SIG-M5 treated with dmso at 0.1 percent for 504 hours (cell line): ENCODE results near the gene SIL1.
"Not testable (repeated sequence)": the region's sequence is repeated elsewhere in the genome, so short reads cannot be mapped to it uniquely, and the experiment has no call there.

Source experiments
- DNase-seq: peaks from one replicate; lab custom pipeline; 2025; ENCODE audit not compliant: unreplicated experiment; lab: John Stamatoyannopoulos, UW

The SIL1 gene

GRCh38 chr5:138930371-138931097, 267.6 kb downstream of the SIL1 start:
- no peak for DNase-seq

DNA sequence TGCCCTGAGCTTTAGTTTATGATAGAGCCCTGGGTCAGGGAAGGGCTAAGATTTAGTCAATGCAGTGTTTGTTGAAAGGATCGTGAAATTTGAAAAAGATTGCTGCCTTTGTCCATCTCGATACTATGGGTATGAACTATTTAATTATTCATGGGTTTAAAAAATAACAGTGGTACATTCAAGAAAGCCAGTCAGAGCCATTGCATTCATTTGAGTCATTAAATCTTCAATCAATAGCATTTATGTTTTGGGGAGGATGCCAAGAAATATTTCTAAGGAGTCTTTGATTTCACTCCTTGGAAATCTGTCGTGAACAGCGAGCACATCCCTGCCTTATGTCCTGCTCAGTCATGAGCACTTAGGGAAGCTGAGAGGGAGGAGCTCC, 268.6 kb downstream of the SIL1 start:
- DNase-seq: no peak

- no peak for DNase-seq
Observed at GRCh38 chr5:138927979-138928378, 270.2 kb downstream of the SIL1 start.

DNA sequence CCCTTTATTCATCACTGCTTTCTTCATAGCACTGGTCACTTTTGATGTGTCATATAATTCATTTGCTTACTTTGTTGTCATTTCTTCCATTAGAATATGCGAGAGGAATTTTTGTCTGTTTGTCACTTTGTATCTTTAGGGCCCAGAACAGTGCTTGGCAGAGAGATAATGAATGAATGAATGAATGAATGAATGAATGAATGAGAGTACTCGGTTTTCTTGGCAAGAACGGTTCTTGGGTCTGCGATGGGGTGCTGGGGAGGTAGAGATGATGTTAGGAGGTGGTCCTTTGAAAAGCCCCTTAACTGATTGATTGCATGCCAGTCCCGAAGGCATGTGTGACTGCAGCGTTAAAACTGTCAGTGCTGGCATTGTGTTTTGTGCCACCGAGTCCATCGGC, 270.6 kb downstream of the SIL1 start:
- DNase-seq: no peak

DNA sequence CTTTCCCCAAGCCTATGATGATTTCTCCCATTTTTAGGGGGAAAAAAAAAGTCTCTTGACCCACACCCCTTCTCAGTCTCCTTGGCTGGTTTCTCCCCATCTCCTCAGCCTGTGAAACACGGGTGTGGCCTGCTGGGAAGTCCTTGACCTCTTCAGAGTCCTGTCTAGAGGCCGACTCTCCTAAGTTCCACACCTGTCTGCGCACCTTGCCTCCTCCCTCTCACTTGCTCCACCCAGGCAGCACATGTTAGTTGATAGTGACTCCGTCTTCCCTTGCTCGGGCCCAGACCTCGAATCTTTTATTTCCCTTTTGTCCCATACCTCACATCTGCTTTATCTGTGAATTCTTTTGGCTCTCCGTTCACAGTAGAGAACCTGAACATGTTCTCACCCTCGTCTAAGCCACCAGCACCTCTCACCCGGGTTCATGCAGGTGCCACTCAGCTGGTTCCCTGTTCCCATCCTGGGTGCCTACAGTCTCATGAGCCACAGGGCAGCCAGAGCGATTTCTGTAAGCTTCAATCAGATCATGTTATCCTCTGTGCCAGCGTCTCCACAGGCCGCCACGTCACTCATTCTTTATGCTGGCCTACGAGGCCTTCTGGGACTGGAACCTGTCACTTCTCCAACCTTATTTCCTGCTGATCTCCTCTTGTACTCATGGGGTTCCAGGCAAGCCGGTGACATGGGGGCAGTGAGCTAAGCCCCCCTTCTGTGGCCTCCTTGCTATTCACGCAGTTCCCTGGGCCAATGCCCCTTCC, 271.3 kb downstream of the SIL1 start:
- no peak for DNase-seq

DNA sequence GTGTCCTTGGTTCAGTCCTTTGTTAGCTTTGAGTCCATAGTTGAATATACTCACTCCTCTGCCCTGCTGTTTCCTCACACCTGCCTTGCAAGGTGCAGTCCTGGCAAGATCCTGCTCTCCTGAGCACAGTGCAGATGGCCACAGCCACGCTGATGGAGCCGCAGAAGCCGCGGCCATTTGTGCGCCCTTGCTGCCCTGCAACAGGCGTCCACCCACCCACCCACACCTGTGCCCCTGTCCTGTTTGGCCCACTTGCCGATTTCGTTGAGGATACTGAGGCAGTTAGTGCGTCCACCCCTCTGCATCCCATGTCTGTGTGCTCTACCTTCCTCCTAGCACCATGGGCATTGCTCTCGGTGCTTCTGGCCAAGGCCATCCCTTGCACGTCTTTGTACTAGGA, 271.9 kb downstream of the SIL1 start:
- no peak for DNase-seq

GRCh38 chr5:138925090-138925635, 273.0 kb downstream of the SIL1 start:
- DNase-seq: no peak

- DNase-seq: no peak
Observed at GRCh38 chr5:138922494-138922893, 275.7 kb downstream of the SIL1 start.

GRCh38 chr5:138921362-138921761, 276.8 kb downstream of the SIL1 start:
- DNase-seq: not testable (repeated sequence)

GRCh38 chr5:138920181-138920580, 278.0 kb downstream of the SIL1 start:
- no peak for DNase-seq

DNA sequence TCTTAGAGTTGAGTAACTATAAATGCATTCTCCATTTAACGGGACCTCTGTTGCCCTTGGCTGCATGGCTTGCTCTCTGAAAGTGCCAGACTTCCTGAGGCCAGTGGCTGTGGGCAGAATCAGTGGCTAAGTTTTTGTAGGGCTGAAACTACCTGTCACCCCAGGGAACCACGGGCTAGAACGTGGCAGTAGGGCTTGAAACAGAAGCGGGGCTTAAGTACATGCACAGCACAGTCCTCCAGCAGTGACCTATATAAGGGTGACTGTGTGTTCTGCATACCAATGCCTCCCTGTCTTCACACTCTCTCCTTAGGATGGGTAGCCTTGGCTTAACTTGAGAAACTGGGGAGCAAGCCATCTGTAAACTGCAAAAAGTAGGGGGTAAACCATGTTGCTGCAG, 279.5 kb downstream of the SIL1 start:
- no peak for DNase-seq

GRCh38 chr5:138914338-138914737, 283.8 kb downstream of the SIL1 start:
- DNase-seq: no peak

GRCh38 chr5:138913773-138914172, 284.4 kb downstream of the SIL1 start:
- DNase-seq: no peak

DNA sequence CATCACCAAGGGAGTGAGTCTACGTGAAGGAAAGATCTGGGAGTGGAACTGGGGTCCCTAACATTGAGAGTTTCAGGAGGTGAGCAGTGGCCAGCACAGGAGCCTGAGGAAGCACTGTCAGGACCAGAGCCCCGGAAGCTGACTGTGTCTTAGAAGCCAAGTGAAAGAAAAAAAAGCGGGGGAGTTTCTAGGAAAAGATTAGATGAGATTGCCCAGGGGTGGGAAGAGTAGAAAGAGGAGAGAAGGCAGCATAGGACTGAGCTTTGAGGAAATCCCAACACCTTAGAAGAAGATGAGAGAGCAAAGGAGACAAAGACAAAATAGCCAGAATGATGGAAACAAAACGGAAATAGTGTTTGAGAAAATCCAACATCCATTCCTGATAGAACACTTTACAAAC, 286.1 kb downstream of the SIL1 start:
- DNase-seq: no peak

DNA sequence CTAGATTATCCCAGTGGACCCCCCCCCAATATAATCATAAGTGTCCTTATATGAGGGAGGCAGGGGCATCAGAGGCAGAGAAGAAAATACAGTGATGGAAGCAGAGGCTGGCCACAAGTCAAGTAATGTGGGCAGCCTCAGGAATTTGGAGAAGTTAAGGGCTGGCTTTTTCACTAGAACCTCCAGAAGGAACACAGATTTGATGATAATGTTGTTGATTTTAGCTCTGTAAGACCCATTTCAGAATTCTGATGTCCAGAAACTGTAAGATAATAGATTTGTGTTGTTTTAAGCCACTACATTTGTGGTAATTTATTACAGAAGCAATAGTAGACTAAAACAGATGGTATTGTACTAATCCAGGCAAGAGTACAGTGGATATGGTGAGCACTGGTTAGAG, 286.7 kb downstream of the SIL1 start:
- no peak for DNase-seq

DNA sequence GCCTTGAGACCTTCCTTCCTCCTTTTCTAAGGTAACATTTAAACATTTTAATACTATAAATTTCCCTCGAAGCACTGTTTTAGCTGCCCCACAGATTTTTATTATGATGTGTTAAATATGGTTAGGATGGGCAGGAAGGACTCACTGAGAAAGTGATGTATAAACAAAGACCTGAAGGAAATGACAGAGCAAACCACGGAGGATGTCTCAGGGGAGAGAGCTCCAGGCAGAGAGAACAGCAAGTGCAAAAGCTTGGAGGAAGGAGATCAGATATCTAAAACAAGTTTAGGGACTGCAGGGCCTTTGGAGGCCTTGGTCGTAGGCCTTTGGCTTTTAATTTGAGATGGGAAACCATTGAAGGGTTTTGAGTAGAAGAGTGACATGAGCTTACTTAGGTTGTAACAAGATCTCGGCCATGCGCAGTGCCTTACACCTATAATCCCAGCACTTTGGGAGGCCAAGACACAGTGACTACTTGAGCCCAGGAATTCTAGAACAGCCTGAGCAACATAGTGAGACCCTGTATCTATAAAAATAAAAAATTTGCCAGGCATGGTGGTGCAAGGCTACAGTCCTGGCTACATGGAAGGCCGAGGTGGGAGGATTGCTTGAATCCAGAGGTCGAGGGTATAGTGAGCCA, 287.5 kb downstream of the SIL1 start:
- DNase-seq: no peak

GRCh38 chr5:138909734-138910133, 288.4 kb downstream of the SIL1 start:
- no peak for DNase-seq

DNA sequence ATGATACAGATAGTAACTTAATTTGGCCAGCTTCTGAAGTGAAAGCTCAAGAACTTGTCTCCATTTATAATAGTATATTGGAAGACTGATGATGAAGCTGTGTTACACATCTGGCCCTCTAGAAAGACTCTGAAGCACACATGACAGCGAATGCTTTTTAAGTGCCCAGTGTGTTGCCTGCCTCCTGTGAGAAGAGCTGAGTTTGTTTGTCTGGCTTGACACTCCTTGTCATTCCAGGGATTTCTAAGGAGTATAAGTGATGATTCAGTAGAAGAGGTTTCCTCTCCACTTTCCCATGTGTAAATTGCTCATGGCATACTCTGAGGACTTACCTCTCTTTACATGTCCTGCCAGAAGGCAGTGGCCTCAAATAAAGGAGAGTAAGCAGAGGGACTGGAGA, 292.6 kb downstream of the SIL1 start:
- DNase-seq: no peak

DNA sequence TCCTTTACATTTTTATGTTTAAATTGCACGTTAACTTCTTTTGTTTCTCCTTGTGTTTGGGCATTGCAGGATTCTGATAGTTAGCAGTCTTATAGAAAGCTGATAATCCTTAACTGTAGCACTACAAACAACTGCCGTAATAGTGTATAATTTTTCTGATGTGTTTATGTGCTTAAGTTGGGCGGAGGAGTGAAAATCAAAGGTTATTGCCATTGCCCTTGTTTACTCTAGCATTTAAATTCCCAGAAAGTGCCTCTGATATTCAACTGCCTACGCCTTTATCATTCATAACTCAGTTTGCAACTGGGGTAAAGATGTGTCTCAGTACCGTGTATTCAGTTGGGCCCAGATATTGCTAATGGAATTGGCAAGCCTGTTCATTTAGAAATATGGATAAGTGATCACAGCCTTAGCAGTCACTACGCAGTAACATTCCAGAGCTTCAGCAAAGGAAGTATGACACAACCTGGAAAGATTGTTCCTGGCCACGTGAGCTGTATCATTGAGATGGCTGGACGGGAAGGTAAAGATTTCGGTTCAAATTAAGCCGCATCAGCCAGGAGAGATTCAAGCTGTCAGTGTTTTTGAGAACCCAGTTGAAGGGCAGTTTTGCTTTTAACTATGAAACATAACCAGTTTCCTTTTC, 294.9 kb downstream of the SIL1 start:
- no peak for DNase-seq

DNA sequence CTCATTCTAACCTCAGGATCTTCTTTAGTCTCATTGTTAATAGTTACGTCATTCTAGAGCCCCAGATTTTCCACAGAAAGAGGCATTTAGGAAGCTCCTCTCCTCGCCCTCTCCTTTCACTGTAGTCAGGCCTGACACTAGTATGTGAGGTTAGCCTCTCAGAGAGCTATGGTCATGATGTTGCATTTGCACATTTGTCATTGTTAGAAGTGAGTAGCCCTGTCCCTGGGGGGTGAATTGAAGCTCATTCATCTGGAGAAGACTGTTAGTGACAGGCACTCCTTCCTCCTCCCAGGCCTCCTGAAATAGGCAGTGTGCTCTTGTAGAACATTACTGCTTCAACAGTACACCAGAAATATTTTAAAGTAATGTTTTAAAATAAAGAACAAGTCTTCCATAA, 296.5 kb downstream of the SIL1 start:
- no peak for DNase-seq

GRCh38 chr5:138900281-138900965, 297.7 kb downstream of the SIL1 start:
- DNase-seq: no peak
